ENCODE results near the gene TRHDE.

TRHDE gene

GRCh38 chr12:72288911-72289310 lies 16.7 kb downstream of the TRHDE start:
- Histone ChIP-seq H3K4me3 (ENCODE audit: low read depth, low read length) (no peak overlapping the region), H3K4me1 (ENCODE audit: control insufficient read depth, insufficient read depth, low read length, unreplicated experiment) (no peaks in the 10 kb centered on the region), H3K27ac (ENCODE audit: low read depth, low read length) (no peak overlapping the region), H3K79me2 (ENCODE audit: control insufficient read depth, insufficient read depth, low read length, unreplicated experiment) (no peaks in the 10 kb centered on the region), H3K36me3 (ENCODE audit: insufficient read depth, low read length) (no peaks in the 10 kb centered on the region), H2AFZ (ENCODE audit: low read length, unreplicated experiment) (no peak overlapping the region), H3K27me3 (ENCODE audit: insufficient read depth, low read length) (no peaks in the 10 kb centered on the region)

GRCh38 chr12:72289633-72290032 lies 17.5 kb downstream of the TRHDE start:
- Histone ChIP-seq H3K79me2 (ENCODE audit: control insufficient read depth, insufficient read depth, low read length, unreplicated experiment) (no peaks in the 10 kb centered on the region), H3K27me3 (ENCODE audit: insufficient read depth, low read length) (no peaks in the 10 kb centered on the region), H3K27ac (ENCODE audit: low read depth, low read length) (no peak overlapping the region), H3K4me1 (ENCODE audit: control insufficient read depth, insufficient read depth, low read length, unreplicated experiment) (no peaks in the 10 kb centered on the region), H2AFZ (ENCODE audit: low read length, unreplicated experiment) (no peak overlapping the region), H3K4me3 (ENCODE audit: low read depth, low read length) (no peak overlapping the region), H3K36me3 (ENCODE audit: insufficient read depth, low read length) (no peaks in the 10 kb centered on the region)

DNA sequence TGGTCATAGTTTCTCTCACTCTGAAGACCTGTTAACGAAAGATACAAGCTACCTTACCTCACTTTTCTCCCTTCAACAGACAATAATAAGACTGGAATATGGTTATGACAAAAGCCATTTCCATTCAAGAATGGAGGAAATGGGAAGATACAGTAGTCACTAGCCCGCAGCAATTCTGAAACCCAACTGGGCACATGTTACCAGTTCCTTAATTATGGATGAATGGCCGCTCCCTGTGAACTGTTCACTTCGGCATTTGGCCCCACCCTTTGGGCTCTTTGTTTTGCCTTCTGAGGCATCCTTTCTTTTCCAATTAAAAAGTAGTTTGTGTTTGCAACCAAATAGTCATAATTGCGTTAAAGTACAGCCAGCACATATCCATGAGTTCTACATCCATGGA lies 19.0 kb downstream of the TRHDE start:
- Histone ChIP-seq H2AFZ (ENCODE audit: low read length, unreplicated experiment) (no peak overlapping the region), H3K79me2 (ENCODE audit: control insufficient read depth, insufficient read depth, low read length, unreplicated experiment) (no peaks in the 10 kb centered on the region), H3K36me3 (ENCODE audit: insufficient read depth, low read length) (no peaks in the 10 kb centered on the region), H3K27me3 (ENCODE audit: insufficient read depth, low read length) (no peaks in the 10 kb centered on the region), H3K27ac (ENCODE audit: low read depth, low read length) (no peak overlapping the region), H3K4me3 (ENCODE audit: low read depth, low read length) (no peak overlapping the region), H3K4me1 (ENCODE audit: control insufficient read depth, insufficient read depth, low read length, unreplicated experiment) (no peaks in the 10 kb centered on the region)

- Histone ChIP-seq H3K27ac (ENCODE audit: low read depth, low read length) (no peak overlapping the region), H3K4me3 (ENCODE audit: low read depth, low read length) (no peak overlapping the region), H3K27me3 (ENCODE audit: insufficient read depth, low read length) (no peaks in the 10 kb centered on the region), H3K4me1 (ENCODE audit: control insufficient read depth, insufficient read depth, low read length, unreplicated experiment) (no peaks in the 10 kb centered on the region), H2AFZ (ENCODE audit: low read length, unreplicated experiment) (no peak overlapping the region), H3K79me2 (ENCODE audit: control insufficient read depth, insufficient read depth, low read length, unreplicated experiment) (no peaks in the 10 kb centered on the region), H3K36me3 (ENCODE audit: insufficient read depth, low read length) (no peaks in the 10 kb centered on the region)
Observed at GRCh38 chr12:72293701-72294100, 21.5 kb downstream of the TRHDE start.

- H3K4me1 ChIP-seq (ENCODE audit: control insufficient read depth, insufficient read depth, low read length, unreplicated experiment): no peaks in the 10 kb centered on the region
- H3K27ac ChIP-seq (ENCODE audit: low read depth, low read length): no peak overlapping the region
- H3K79me2 ChIP-seq (ENCODE audit: control insufficient read depth, insufficient read depth, low read length, unreplicated experiment): no peaks in the 10 kb centered on the region
- no peaks in the 10 kb centered on the region for H3K36me3 ChIP-seq (ENCODE audit: insufficient read depth, low read length)
- no peaks in the 10 kb centered on the region for H3K27me3 ChIP-seq (ENCODE audit: insufficient read depth, low read length)
- H3K4me3 ChIP-seq (ENCODE audit: low read depth, low read length): no peak overlapping the region
- no peak overlapping the region for H2AFZ ChIP-seq (ENCODE audit: low read length, unreplicated experiment)
Observed at GRCh38 chr12:72295101-72295500, 22.9 kb downstream of the TRHDE start.

DNA sequence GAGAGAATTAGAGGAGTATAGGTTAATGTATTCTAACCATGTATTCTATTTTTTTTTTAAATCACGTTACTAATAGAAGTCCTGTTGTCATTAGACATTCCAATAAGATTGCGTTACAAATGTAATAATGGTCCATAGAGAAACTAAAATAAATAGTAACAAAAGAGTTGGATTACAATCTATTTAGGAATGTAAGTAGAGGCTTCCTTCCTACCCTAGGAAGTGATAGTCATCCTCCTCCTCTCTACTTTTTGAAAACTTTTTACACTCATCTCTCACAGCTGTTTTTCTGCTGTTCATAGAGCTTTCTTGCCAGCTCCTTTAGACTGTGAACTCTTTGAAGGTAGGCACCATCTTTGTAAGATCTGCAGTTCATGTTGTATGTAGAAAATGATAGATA lies 23.6 kb downstream of the TRHDE start:
- H3K4me1 ChIP-seq (ENCODE audit: control insufficient read depth, insufficient read depth, low read length, unreplicated experiment): no peaks in the 10 kb centered on the region
- H3K27me3 ChIP-seq (ENCODE audit: insufficient read depth, low read length): no peaks in the 10 kb centered on the region
- H3K79me2 ChIP-seq (ENCODE audit: control insufficient read depth, insufficient read depth, low read length, unreplicated experiment): no peaks in the 10 kb centered on the region
- no peak overlapping the region for H2AFZ ChIP-seq (ENCODE audit: low read length, unreplicated experiment)
- no peaks in the 10 kb centered on the region for H3K36me3 ChIP-seq (ENCODE audit: insufficient read depth, low read length)
- H3K4me3 ChIP-seq (ENCODE audit: low read depth, low read length): no peak overlapping the region
- H3K27ac ChIP-seq (ENCODE audit: low read depth, low read length): no peak overlapping the region

DNA sequence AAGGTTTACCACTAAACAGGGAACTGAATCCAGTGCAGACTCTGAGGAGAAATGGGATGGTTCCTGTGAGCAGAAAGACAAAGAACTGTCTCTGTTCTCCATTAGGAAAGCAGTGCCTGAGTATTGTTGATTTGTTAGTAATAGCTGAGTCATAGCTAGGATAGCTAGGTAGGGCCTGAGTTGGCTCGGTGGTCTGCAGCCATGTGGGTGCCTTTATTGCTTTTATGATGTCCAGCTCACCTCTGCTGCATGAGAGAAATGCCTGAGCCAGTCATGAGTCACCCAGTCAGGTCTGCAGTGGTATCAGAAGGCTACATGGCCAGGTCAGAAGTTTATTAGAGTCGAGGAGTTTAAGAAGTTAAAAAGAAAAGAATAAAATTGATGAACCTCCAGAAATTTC lies 24.2 kb downstream of the TRHDE start:
- H3K27ac ChIP-seq (ENCODE audit: low read depth, low read length): no peak overlapping the region
- H3K79me2 ChIP-seq (ENCODE audit: control insufficient read depth, insufficient read depth, low read length, unreplicated experiment): no peaks in the 10 kb centered on the region
- H3K4me1 ChIP-seq (ENCODE audit: control insufficient read depth, insufficient read depth, low read length, unreplicated experiment): no peaks in the 10 kb centered on the region
- no peaks in the 10 kb centered on the region for H3K36me3 ChIP-seq (ENCODE audit: insufficient read depth, low read length)
- H3K4me3 ChIP-seq (ENCODE audit: low read depth, low read length): no peak overlapping the region
- H2AFZ ChIP-seq (ENCODE audit: low read length, unreplicated experiment): no peak overlapping the region
- no peaks in the 10 kb centered on the region for H3K27me3 ChIP-seq (ENCODE audit: insufficient read depth, low read length)

- Histone ChIP-seq H3K4me3 (ENCODE audit: low read depth, low read length) (no peak overlapping the region), H3K4me1 (ENCODE audit: control insufficient read depth, insufficient read depth, low read length, unreplicated experiment) (no peaks in the 10 kb centered on the region)
Observed at GRCh38 chr12:72297666-72298065, 25.5 kb downstream of the TRHDE start.

GRCh38 chr12:72300728-72301127 lies 28.6 kb downstream of the TRHDE start:
- Histone ChIP-seq H3K4me3 (ENCODE audit: low read depth, low read length) (no peak overlapping the region), H2AFZ (ENCODE audit: low read length, unreplicated experiment) (no peak overlapping the region), H3K36me3 (ENCODE audit: insufficient read depth, low read length) (no peaks in the 10 kb centered on the region), H3K79me2 (ENCODE audit: control insufficient read depth, insufficient read depth, low read length, unreplicated experiment) (no peaks in the 10 kb centered on the region), H3K4me1 (ENCODE audit: control insufficient read depth, insufficient read depth, low read length, unreplicated experiment) (no peaks in the 10 kb centered on the region), H3K27me3 (ENCODE audit: insufficient read depth, low read length) (no peaks in the 10 kb centered on the region), H3K27ac (ENCODE audit: low read depth, low read length) (no peak overlapping the region)

More at GRCh38 chr12:72297666-72298065, 25.5 kb downstream of the TRHDE start:
- Histone ChIP-seq H3K36me3 (ENCODE audit: insufficient read depth, low read length) (no peaks in the 10 kb centered on the region), H3K27me3 (ENCODE audit: insufficient read depth, low read length) (no peaks in the 10 kb centered on the region), H3K79me2 (ENCODE audit: control insufficient read depth, insufficient read depth, low read length, unreplicated experiment) (no peaks in the 10 kb centered on the region), H2AFZ (ENCODE audit: low read length, unreplicated experiment) (no peak overlapping the region), H3K27ac (ENCODE audit: low read depth, low read length) (no peak overlapping the region)

DNA sequence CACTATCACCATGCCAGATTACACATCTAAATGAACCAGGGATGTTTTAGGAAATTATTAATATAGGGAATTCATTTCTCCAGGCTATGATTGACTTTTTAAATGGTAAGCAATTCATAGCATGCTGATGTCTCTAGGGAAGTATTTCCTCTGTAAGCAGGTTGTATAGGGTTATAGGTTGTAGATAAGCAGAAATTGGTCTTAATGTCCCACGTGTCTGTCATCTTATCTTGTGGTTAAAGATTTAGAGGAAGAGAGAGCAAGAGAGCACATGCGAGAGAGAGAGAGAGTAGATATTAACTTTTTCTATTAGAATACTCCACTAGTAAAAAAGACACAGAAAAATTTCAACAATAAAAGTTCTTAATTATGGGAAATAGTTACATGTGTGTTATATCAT lies 32.6 kb downstream of the TRHDE start:
- H2AFZ ChIP-seq (ENCODE audit: low read length, unreplicated experiment): no peak overlapping the region
- no peaks in the 10 kb centered on the region for H3K79me2 ChIP-seq (ENCODE audit: control insufficient read depth, insufficient read depth, low read length, unreplicated experiment)
- no peaks in the 10 kb centered on the region for H3K27me3 ChIP-seq (ENCODE audit: insufficient read depth, low read length)
- H3K27ac ChIP-seq (ENCODE audit: low read depth, low read length): no peak overlapping the region
- H3K4me1 ChIP-seq (ENCODE audit: control insufficient read depth, insufficient read depth, low read length, unreplicated experiment): no peaks in the 10 kb centered on the region
- no peaks in the 10 kb centered on the region for H3K36me3 ChIP-seq (ENCODE audit: insufficient read depth, low read length)
- H3K4me3 ChIP-seq (ENCODE audit: low read depth, low read length): no peak overlapping the region

DNA sequence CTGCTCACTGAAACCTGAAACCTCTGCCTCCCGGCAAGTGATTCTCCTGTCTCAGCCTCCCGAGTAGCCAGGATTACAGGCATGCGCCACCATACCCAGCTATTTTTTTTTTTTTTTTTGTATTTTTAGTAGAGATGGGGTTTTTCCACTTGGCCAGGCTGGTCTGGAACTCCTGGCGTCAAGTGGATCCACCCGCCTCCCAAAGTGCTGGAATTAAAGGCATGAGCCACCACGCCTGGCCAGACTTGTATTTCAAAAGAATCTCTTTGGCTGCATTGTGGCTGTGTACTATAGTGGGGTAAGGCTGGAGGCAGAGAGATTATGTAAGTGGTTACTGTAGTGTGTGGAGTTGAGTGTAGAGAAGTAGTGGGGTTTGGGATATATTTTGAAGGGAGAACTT lies 35.1 kb downstream of the TRHDE start:
- Histone ChIP-seq H3K4me1 (ENCODE audit: control insufficient read depth, insufficient read depth, low read length, unreplicated experiment) (no peaks in the 10 kb centered on the region), H3K36me3 (ENCODE audit: insufficient read depth, low read length) (no peaks in the 10 kb centered on the region), H3K27me3 (ENCODE audit: insufficient read depth, low read length) (no peaks in the 10 kb centered on the region), H3K79me2 (ENCODE audit: control insufficient read depth, insufficient read depth, low read length, unreplicated experiment) (no peaks in the 10 kb centered on the region), H2AFZ (ENCODE audit: low read length, unreplicated experiment) (no peak overlapping the region), H3K4me3 (ENCODE audit: low read depth, low read length) (no peak overlapping the region), H3K27ac (ENCODE audit: low read depth, low read length) (no peak overlapping the region)

GRCh38 chr12:72311946-72312345 lies 39.8 kb downstream of the TRHDE start:
- Histone ChIP-seq H3K79me2 (ENCODE audit: control insufficient read depth, insufficient read depth, low read length, unreplicated experiment) (no peaks in the 10 kb centered on the region), H3K4me1 (ENCODE audit: control insufficient read depth, insufficient read depth, low read length, unreplicated experiment) (no peaks in the 10 kb centered on the region), H3K27me3 (ENCODE audit: insufficient read depth, low read length) (no peaks in the 10 kb centered on the region), H3K27ac (ENCODE audit: low read depth, low read length) (no peak overlapping the region), H3K36me3 (ENCODE audit: insufficient read depth, low read length) (no peaks in the 10 kb centered on the region), H3K4me3 (ENCODE audit: low read depth, low read length) (no peak overlapping the region), H2AFZ (ENCODE audit: low read length, unreplicated experiment) (no peak overlapping the region)

Measured in ACC112 (cell line).